Gastroesophageal sphincter (tissue), 4 donors: ENCODE data around the gene C3orf18. TPM values are rescaled to one million over a fixed set of nuclear protein-coding genes. Genes with fewer than 3 reads are reported as not detected.

Source experiments
- ATAC-seq: fragments of 150-250 bp; one replicate; pipeline ENCODE4 v1.9.1; 2016; ENCODE audit warnings: mild to moderate bottlenecking, moderate library complexity
- H3K27ac ChIP-seq, 4 donors: fragments of 200-600 bp; sonication (generic) in 3 of 4; 1 replicate in 3 of 4; 2 replicates in 1 of 4; pipeline ENCODE4 v1.5.1; 2016 to 2019
- H3K27me3 ChIP-seq: fragments of 200-600 bp; sonication (generic); one replicate; pipeline ENCODE4 v1.5.1; 2019
- H3K36me3 ChIP-seq, 2 donors: fragments of 200-600 bp; sonication (generic); one replicate each; pipeline ENCODE4 v1.5.1; 2019; ENCODE audit warnings: control low read depth in 1 of 2
- H3K4me1 ChIP-seq, 3 donors: fragments of 200-600 bp; sonication (generic); 1 replicate in 2 of 3; 2 replicates in 1 of 3; pipeline ENCODE4 v1.5.1; 2016 to 2019; ENCODE audit warnings: control low read depth in 2 of 3
- H3K4me3 ChIP-seq, 2 donors: fragments of 200-600 bp; sonication (generic); one replicate each; pipeline ENCODE4 v1.5.1; 2019; ENCODE audit warnings: mild to moderate bottlenecking in 1 of 2, moderate library complexity in 1 of 2
- H3K9me3 ChIP-seq, 3 donors: fragments of 200-600 bp; sonication (generic); one replicate each; pipeline ENCODE4 v1.5.1; 2017 to 2019; ENCODE audit warnings: control low read depth in 2 of 3
- EP300 ChIP-seq: sonication (generic); formaldehyde crosslinking; IDR thresholded peaks from one replicate; pipeline ENCODE4 v1.6.1; 2017; ENCODE audit warnings: antibody characterized with exemption, mild to moderate bottlenecking
- POLR2A ChIP-seq, 2 donors: fragments of 450-650 bp; IDR thresholded peaks; one replicate each; pipeline ENCODE4 v1.6.1; 2017; ENCODE audit warnings: antibody characterized with exemption in 2 of 2, mild to moderate bottlenecking in 2 of 2, moderate library complexity in 1 of 2
- POLR2AphosphoS5 ChIP-seq: sonication (generic); formaldehyde crosslinking; IDR thresholded peaks from one replicate; pipeline ENCODE4 v1.6.1; 2017; ENCODE audit warnings: antibody characterized with exemption
- WGBS, 2 donors: methylation state at CpG; one replicate each; pipeline ENCODE4 v1.1.5; 2018; ENCODE audit warnings: low coverage in 1 of 2; 5-methylcytosine and 5-hydroxymethylcytosine counted together
- total RNA-seq, 4 donors: library from RNA; depleted of rRNA; stranded (reverse); fragments of >200 nt; gene quantifications; one replicate each; pipeline ENCODE4 v1.1.0, GENCODE V29; 2016
- TF ChIP-seq, protein P1 (sequence below), 4 experiments: fragments of 200-600 bp in 2 of 4; fragments of 450-650 bp in 2 of 4; sonication (generic) in 1 of 4; IDR thresholded peaks; one replicate each; pipeline ENCODE4 v1.5.1; 2017 to 2019; ENCODE audit warnings: antibody characterized with exemption in 4 of 4, mild to moderate bottlenecking in 2 of 4, moderate library complexity in 2 of 4

Gene C3orf18
- total RNA-seq, 4 donors from 2014 or later = 9.7 to 42.8 (median 25.3) TPM

DNA sequence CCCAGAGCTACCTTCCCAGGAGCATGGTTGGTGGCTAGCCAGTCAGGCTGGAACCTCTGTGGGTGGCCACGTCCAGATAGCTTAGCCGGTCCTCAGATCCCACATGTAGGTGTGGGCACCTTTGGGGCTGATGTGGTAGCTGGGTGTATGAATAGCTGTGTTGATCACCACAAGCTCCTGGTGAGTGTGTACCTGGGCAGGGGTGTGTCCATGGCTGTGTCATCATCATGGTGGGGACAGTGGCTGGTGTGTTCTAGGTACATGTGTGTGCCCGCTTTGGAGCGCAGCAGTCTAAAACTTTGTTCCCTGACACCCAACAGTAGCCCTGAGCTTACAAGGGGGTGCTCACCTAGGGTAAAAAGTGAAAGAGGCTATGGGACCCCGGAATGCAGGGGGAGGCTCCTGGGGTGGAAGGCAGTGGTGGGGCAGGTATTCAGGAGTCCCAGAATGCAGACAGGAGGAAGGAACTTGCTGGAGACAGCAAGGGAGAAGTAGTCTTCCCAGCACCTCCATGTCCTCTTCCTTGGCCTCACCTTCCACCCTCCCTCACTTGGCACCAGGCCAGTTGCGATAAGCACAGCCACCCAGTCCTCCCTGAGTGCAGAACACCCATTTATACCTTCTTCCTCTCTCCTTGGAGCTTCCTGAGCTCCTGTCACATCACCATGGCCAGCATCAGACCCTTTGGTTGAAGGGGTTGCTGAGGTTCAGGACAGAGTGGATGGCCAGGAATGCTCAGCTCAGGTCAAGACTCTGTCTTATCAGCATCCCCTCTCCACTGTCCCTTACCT is 42.8 kb upstream of the C3orf18 start:
- H3K4me1 ChIP-seq = peaks cover 0 to 83% (median 28%) of the 10 kb centered on the region in 3 donors
- H3K27me3 ChIP-seq = no peaks in the 10 kb centered on the region
- no peak for ATAC-seq
- H3K27ac ChIP-seq = peak overlapping the region in 2 of 4 donors; percentile 86 to 90
- H3K9me3 ChIP-seq = no peaks in the 10 kb centered on the region
- peaks cover 0 to 30% of the 10 kb centered on the region in 2 donors for H3K36me3 ChIP-seq
- 0% methylated on average over 1 of the region's 6 CpGs; no CpG with 5 or more reads in 1 of the 2 donors for WGBS, 2 donors
- peak overlapping the region; percentile 49 to 66 for H3K4me3 ChIP-seq
- TF ChIP-seq EP300 = no peak
- no peak for TF ChIP-seq POLR2AphosphoS5
- TF ChIP-seq, protein P1, sequence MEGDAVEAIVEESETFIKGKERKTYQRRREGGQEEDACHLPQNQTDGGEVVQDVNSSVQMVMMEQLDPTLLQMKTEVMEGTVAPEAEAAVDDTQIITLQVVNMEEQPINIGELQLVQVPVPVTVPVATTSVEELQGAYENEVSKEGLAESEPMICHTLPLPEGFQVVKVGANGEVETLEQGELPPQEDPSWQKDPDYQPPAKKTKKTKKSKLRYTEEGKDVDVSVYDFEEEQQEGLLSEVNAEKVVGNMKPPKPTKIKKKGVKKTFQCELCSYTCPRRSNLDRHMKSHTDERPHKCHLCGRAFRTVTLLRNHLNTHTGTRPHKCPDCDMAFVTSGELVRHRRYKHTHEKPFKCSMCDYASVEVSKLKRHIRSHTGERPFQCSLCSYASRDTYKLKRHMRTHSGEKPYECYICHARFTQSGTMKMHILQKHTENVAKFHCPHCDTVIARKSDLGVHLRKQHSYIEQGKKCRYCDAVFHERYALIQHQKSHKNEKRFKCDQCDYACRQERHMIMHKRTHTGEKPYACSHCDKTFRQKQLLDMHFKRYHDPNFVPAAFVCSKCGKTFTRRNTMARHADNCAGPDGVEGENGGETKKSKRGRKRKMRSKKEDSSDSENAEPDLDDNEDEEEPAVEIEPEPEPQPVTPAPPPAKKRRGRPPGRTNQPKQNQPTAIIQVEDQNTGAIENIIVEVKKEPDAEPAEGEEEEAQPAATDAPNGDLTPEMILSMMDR (IDR thresholded peaks at IDR 0.05) = no peak

DNA sequence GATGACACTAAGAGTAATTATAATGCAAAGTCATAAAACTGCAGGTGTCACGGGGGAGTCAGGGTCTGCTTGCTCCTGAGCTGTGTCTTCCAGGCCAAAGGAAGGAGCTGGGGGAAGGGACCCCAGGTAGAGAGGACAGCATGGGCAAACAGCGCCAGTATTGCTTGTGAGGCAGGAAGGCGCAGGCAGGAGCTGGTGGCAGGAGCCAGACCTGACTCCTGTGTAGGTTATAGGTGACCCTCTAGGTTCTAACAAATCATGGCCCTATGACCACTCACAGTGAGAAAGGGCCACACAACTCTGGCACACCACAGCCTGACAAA is 42.2 kb upstream of the C3orf18 start:
- peak overlapping the region in 1 of 2 donors; percentile 66 for H3K4me3 ChIP-seq
- peaks cover 0 to 37% of the 10 kb centered on the region in 2 donors for H3K36me3 ChIP-seq
- H3K27ac ChIP-seq = peak overlapping the region in 1 of 4 donors; percentile 90
- no peak for TF ChIP-seq POLR2A (IDR thresholded peaks at IDR 0.05)
- TF ChIP-seq EP300 = no peak
- TF ChIP-seq, protein P1 (IDR thresholded peaks at IDR 0.05) = no peak
- TF ChIP-seq POLR2AphosphoS5 = no peak
- peaks cover 0 to 89% (median 28%) of the 10 kb centered on the region in 3 donors for H3K4me1 ChIP-seq
- H3K27me3 ChIP-seq = no peaks in the 10 kb centered on the region
- no peak for ATAC-seq
- WGBS, 2 donors = no CpG with 5 or more reads among the region's 3 CpGs
- H3K9me3 ChIP-seq = no peaks in the 10 kb centered on the region

DNA sequence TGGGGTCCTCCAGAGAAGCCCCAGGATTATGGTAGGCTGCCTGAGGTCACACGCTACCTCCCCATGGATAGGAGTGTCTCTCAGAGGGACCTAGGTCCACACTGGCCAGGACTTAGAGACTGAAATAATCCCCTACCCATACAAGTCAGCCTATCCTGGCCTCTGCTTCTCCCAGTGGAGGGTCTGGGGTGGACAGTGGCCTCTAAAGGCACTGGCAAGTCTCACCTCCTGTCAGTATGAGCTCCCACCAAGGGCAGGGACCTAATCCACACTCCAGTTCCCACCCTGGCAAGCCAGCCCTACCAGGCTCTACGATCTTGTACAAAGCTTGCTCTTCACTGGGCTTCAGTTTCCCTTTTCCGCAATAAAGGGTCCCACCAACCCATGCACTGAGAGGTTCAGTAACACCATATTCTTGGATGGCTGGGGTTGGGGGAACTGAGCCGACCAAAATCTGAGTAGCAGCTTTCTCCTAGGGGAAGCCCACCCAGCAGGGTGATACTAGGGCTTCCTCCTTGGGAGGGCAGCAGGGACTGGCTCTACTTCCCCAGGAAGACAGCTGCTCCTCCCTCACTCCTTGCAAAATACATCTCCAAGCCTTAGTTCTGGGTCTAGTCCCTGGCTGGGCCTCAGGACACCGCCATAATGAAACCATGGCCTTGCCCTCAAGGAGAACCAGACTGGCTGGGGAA is 41.7 kb upstream of the C3orf18 start:
- TF ChIP-seq POLR2A (IDR thresholded peaks at IDR 0.05) (no peak), POLR2AphosphoS5 (no peak), EP300 (no peak)
- TF ChIP-seq, protein P1 (IDR thresholded peaks at IDR 0.05) = no peak
- Histone ChIP-seq H3K36me3 (peaks cover 0 to 42% of the 10 kb centered on the region in 2 donors), H3K4me3 (peak overlapping the region in 1 of 2 donors; percentile 66), H3K27ac (peak overlapping the region in 1 of 4 donors; percentile 90), H3K27me3 (no peaks in the 10 kb centered on the region), H3K4me1 (peaks cover 0 to 94% (median 28%) of the 10 kb centered on the region in 3 donors), H3K9me3 (no peaks in the 10 kb centered on the region)
- 80 to 83% methylated on average over 1 to 3 of the region's 5 CpGs for WGBS, 2 donors
- no peak for ATAC-seq

DNA sequence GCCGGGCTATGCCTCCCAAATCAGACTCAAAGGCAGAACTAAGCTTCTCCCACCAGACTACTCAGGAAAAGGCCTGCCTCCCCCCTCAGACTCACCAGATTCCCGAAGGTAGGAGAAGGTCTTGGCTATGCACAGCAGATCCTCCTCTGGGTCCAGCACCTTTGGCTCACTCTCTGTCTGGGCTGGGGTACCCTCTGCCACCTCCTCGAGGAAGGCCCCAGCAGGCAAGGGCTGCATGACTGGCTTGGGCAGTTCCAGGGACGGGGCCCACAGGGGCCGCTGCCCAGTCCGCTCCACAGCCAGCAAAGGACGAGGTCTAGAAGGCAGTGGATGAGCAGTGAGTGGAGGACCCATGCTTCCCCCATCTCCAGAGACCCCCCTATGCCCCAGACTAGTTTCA is 40.7 kb upstream of the C3orf18 start:
- H3K27ac ChIP-seq = peak overlapping the region in 1 of 4 donors; percentile 6
- no peak for ATAC-seq
- TF ChIP-seq POLR2A (IDR thresholded peaks at IDR 0.05) (no peak), POLR2AphosphoS5 (no peak), EP300 (no peak)
- TF ChIP-seq, protein P1 (IDR thresholded peaks at IDR 0.05) = no peak
- WGBS, 2 donors = no CpG with 5 or more reads among the region's 7 CpGs
- no peaks in the 10 kb centered on the region for H3K27me3 ChIP-seq
- H3K4me3 ChIP-seq = no peak overlapping the region
- H3K36me3 ChIP-seq = peaks cover 0 to 45% of the 10 kb centered on the region in 2 donors
- H3K4me1 ChIP-seq = peaks cover 0 to 95% (median 28%) of the 10 kb centered on the region in 3 donors
- no peaks in the 10 kb centered on the region for H3K9me3 ChIP-seq
